GM12874 (cell line): Measurements from ENCODE around the gene PGS1.

ENCODE experiments used
- TF ChIP-seq, protein P1 (sequence below): IDR thresholded peaks from 2 replicates; pipeline ENCODE4 v1.5.1; 2011; ENCODE audit warnings: low read depth, mild to moderate bottlenecking, control low read depth, low read length, moderate library complexity; ENCODE audit not compliant: insufficient read depth

The PGS1 gene

DNA sequence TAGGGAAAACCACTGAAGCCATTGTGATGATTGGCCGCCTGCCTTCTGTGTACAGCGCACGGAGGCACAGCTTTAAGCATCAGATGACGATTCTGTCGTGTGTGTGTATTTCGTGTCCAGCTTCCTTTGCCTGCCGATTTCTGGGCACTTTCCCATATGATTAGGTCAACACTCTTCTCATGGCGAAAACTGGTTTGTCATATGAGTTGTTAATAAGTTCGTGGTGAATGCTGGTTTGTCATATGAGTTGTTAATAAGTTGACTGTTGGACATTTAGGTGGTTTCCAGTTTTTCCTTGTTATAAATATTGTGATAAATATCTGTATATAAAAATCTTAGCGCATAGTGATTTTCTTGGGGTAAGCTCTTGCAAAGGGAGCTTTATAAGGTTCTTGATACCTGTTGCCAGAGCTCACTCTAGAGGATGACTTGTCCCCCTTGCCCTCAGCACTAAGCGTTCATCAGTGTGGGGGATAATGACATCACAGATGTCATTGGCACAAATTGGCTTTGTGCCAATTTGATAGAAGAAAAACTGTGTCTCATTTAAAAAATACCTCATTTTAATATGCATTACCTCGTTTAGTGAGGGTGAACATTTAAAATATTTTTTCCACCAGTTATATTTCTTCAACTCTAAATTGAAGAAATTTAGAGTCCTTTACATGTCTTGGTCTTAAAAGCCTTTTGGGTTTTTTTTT is 40.0 kb downstream of the PGS1 start:
- TF ChIP-seq, protein P1, sequence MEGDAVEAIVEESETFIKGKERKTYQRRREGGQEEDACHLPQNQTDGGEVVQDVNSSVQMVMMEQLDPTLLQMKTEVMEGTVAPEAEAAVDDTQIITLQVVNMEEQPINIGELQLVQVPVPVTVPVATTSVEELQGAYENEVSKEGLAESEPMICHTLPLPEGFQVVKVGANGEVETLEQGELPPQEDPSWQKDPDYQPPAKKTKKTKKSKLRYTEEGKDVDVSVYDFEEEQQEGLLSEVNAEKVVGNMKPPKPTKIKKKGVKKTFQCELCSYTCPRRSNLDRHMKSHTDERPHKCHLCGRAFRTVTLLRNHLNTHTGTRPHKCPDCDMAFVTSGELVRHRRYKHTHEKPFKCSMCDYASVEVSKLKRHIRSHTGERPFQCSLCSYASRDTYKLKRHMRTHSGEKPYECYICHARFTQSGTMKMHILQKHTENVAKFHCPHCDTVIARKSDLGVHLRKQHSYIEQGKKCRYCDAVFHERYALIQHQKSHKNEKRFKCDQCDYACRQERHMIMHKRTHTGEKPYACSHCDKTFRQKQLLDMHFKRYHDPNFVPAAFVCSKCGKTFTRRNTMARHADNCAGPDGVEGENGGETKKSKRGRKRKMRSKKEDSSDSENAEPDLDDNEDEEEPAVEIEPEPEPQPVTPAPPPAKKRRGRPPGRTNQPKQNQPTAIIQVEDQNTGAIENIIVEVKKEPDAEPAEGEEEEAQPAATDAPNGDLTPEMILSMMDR = no peak

DNA sequence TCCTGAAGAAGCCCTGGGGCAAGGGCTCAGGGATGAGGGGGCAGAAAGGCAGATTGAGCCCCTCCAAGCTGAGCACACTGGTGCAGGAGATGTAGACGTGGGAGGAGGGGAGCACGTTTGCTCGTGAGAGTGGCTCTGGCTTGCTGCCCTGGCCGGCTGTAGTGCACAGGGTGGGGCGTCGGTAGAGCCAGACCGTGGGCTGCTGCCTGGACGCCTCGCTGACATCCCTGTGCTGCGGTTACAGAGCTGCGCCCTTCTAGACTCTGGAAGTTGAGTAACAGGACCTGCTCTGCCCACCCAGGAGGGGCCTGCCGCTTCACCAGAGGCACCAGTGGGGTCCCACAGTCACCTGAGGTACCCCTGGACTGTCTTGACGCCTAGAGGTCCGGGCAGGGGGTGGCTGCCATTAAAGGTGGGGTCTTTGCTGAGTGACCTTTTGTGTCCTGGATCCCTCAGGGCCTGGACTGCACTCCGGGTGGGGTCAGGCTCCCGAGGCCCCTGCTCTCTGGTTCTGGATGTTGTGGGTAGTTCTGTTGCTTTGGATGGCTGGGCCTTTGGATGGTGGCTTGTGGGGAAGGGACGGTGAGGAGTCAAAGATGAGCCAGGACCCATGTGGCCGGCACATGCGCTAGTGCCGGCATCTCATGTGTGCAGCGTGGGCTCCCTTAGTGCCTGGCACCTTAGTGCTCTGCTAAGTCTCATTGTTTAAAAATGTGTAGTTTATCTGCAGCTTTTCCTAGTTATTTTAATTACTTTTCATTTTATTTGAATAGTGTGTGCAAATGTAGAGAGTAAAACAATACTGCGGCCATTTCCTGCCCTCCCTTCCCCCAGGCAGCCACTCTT is 41.7 kb downstream of the PGS1 start:
- TF ChIP-seq, protein P1 = no peak

DNA sequence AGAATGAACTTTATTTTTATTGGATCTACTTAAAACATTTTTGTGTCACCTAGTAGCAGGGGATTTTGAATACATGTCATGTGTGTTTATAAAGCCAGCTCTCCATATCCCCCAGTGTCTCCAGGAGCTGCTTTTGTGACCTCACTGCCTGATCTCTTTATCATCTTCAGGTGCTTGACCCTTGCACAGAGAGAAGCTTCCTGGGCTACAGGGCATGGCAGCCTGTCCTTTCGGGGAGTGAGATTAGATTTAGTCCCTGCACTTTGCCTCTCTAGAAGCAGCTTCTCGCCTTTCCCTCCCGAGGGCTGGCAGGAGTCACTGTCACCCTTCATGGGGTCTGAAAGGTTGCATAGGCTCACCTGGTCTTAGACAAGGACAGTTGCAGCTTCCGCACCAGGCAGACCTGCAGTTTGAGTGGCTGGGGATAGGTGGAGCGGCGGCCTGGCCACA is 42.7 kb downstream of the PGS1 start:
- TF ChIP-seq, protein P1 = no peak

DNA sequence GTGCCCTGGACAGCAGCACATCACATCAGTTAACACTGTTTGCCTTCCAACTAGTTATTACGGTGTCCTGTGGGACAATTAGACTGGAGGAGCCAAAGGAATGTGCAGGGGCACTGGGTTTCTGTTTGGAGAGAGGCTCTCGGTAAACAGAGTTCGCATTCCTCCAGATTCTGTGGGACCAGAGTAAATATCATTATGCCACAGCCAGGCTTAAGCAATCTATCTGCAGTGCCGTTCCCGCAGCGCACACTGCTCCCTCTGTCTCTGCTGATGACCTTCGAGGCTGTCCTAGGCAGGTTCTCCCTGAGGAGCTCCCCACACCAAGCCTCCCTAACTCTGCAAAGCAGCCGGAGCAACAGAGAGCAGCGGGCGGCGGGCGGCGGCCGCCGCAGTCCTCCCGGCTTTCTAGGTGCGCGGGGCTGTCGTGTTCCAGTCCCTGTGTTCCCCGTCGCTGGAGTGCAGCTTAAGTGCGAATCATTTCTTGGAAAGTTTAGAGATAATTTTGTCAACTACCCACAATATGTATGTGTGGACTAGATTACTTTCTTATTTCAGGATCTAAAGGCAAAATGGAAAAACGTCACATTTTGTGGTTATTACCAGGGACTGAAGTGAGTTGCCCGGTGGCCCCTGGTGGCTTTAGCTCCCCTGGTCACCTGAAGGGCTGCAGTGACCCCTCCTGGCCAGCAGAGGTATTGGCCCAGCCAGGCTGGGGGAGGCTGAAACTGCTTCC is 43.3 kb downstream of the PGS1 start:
- TF ChIP-seq, protein P1 = peak; percentile 96

DNA sequence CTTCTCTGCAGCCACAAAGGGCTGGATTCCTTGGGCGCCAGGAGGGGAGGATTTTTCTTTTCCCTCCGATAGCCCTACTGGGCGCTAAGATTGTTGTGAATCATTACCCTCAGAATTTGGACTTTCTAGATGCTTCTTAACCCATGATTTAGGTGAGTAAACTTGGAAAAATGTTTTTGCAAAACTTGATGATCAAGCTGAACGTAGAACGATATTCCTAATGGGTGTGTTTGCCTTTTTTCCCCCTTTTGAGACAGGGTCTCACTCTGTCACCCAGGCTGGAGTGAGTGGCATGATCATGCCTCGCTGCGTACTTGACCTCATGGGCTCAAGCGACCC is 43.8 kb downstream of the PGS1 start:
- TF ChIP-seq, protein P1 = no peak

DNA sequence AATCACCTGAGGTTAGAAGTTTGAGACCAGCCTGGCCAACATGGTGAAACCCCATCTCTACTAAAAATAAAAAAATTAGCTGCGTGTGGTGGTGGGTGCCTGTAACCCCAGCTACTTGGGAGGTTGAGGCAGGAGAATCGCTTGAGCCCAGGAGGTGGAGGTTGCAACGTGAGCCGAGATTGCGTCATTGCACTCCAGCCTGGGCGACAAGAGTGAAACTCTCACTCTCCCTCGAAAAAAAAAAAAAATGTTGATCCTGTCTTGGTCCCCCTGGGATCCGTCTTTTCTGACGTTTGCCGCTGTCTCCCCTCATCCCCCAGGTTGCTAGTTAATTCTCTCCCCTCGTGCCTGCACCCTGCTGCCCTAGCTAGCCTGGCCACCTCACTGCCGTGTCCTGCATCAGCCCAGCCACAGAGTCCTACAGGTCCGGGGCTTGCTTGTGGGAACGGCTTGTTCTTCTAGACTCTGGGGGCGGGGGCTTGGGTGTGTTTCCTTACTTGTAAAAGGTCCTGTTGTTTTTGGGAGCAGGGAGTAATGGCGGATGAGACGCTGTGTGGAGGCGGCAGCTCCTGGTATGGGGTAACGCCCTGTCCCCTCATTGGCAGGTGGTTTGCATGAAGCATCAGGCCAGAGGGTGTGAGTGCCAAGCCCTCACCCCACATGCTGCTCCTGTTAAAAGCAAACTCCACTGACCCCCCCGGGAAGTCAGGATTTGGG is 44.6 kb downstream of the PGS1 start:
- TF ChIP-seq, protein P1 = no peak
